Tibial nerve (tissue), 4 donors: ENCODE measurements around the gene TCF7L1. TPM values are rescaled to one million over a fixed set of nuclear protein-coding genes. Genes with fewer than 3 reads are reported as not detected.

ENCODE experiments used
- DNase-seq, 2 donors: peaks; one replicate each; pipeline ENCODE4 v3.0.0-alpha.2; 2019; ENCODE audit warnings: low spot score in 2 of 2
- H3K27ac ChIP-seq, 4 donors: fragments of 200-600 bp; sonication (generic) in 3 of 4; one replicate each; pipeline ENCODE4 v1.5.1; 2017 to 2019; ENCODE audit warnings: mild to moderate bottlenecking in 1 of 4
- H3K27me3 ChIP-seq, 2 donors: fragments of 200-600 bp; sonication (generic) in 1 of 2; one replicate each; pipeline versions ENCODE4 v1.5.1 to v1.6.0; 2017 to 2019
- H3K36me3 ChIP-seq, 3 donors: fragments of 200-600 bp; sonication (generic); one replicate each; pipeline ENCODE4 v1.5.1; 2018 to 2019
- H3K4me1 ChIP-seq, 4 donors: fragments of 200-600 bp; sonication (generic) in 3 of 4; one replicate each; pipeline ENCODE4 v1.5.1; 2017 to 2019
- H3K4me3 ChIP-seq, 4 donors: fragments of 200-600 bp; sonication (generic) in 3 of 4; one replicate each; pipeline ENCODE4 v1.5.1; 2017 to 2019; ENCODE audit warnings: mild to moderate bottlenecking in 1 of 4, moderate library complexity in 1 of 4
- H3K9me3 ChIP-seq, 4 donors: fragments of 200-600 bp; sonication (generic) in 3 of 4; one replicate each; pipeline ENCODE4 v1.5.1; 2017 to 2019
- CTCF ChIP-seq, 5 experiments: fragments of 200-600 bp in 3 of 5; fragments of 450-650 bp in 2 of 5; sonication (generic) in 3 of 5; IDR thresholded peaks; one replicate each; pipeline ENCODE4 v1.5.1; 2016 to 2019; ENCODE audit warnings: antibody characterized with exemption in 5 of 5, mild to moderate bottlenecking in 3 of 5, moderate library complexity in 2 of 5
- EP300 ChIP-seq, 2 donors: sonication (generic); formaldehyde crosslinking; IDR thresholded peaks; one replicate each; pipeline ENCODE4 v1.6.1; 2017; ENCODE audit warnings: antibody characterized with exemption in 2 of 2, mild to moderate bottlenecking in 1 of 2
- POLR2A ChIP-seq, 2 donors: fragments of 450-650 bp; IDR thresholded peaks; one replicate each; pipeline ENCODE4 v1.6.1; 2017; ENCODE audit warnings: antibody characterized with exemption in 2 of 2, mild to moderate bottlenecking in 2 of 2, moderate library complexity in 2 of 2
- WGBS, 2 donors: methylation state at CpG; one replicate each; pipeline ENCODE4 v1.1.5; 2018; 5-methylcytosine and 5-hydroxymethylcytosine counted together
- total RNA-seq, 4 donors: library from RNA; depleted of rRNA; stranded (reverse); fragments of >200 nt; gene quantifications; one replicate each; pipeline ENCODE4 v1.1.0, GENCODE V29; 2016

Gene TCF7L1
- 10 to 100 TPM in 1 of 4 donors, 1 to 10 TPM in 3; 3.7 to 14.1 (median 7.1) TPM for total RNA-seq

DNA sequence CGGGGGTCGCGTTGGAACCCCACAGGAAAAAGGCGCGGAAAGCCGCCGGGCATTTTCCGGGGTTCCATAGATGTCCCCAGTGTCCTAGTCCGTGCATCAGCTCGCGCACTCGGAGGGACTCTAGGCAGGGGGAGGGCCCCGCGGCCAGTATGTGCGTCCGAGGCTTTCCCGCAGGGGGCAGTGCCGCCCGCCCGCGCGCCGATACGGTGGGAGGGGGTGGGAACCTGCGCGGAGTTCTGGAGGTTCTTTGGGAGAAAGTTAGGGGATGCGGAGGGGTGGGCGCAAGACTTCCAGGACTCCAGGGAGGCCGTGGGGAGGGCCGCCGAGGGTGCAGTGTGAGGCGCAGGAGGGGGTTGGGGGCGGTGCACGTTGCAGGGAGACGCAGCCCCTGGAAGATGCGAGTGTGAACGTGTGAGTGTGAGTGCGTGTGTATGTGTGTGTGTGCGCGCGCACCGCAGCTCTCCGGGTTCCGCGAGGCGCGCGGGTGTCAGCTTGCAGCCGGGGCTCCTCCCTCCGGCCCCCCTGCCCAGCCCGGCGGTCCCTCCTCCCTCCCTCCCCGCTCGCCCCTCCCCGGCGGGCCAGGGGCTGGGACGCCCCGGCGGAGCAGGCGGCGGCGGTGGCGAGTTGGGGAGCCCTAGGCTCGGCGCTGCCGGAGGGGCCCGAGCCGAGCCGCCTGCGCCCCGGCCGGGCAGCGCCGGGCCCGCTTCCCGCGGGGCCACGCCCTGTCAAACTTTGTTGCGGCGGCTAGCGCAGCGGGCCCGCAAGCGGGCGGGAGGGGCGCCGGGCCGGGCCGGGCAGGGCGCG, at the start of gene TCF7L1:
Gene TCF7L1, plus strand, starts transcription at position 559 of the 804 bp plus-strand sequence. CDS start 293 bp downstream, outside the sequence.
- Histone ChIP-seq H3K9me3 (no peaks in the 10 kb centered on the region), H3K4me1 (peaks cover 0 to 58% (median 4%) of the 10 kb centered on the region in 4 donors), H3K27me3 (peaks cover 0 to 3% of the 10 kb centered on the region in 2 donors), H3K4me3 (peak within 1 kb of the TSS; percentile 63 to 97 (median 76)), H3K36me3 (no peaks in the 10 kb centered on the region), H3K27ac (peak within 1 kb of the TSS; percentile 74 to 94 (median 84))
- 0 to 1% methylated on average over 46 to 57 of the region's 91 CpGs for WGBS, 2 donors
- TF ChIP-seq CTCF (IDR thresholded peaks at IDR 0.05) (peak; percentile 59 to 93 (median 87)), EP300 (IDR thresholded peaks at IDR 0.05) (peak in 1 of 2 donors; percentile 59), POLR2A (IDR thresholded peaks at IDR 0.05) (peak in 1 of 2 donors; percentile 52)
- peak; percentile 68 to 75 for DNase-seq

DNA sequence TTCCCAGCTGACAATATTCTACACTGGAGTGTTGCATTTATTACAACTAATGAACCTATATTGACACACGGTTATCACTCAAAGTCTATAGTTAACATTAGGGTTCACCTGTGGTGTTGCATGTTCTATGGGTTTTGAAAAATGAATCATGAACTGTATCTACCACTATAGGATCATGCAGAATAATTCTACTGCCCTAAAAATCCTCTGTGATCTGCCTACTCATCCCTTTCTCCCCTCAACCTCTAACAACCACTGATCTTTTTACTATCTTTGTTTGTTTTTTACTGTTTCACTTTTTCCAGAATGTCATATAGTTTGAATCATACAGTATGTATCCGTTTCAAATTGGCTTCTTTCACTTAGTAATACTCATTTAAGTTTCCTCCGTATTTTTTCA, 47.6 kb upstream of the TCF7L1 start:
- Histone ChIP-seq H3K27ac (no peak overlapping the region), H3K36me3 (no peaks in the 10 kb centered on the region), H3K4me1 (no peaks in the 10 kb centered on the region), H3K9me3 (peaks cover 0 to 18% (median 3%) of the 10 kb centered on the region in 4 donors), H3K4me3 (no peak overlapping the region), H3K27me3 (peaks cover 0 to 6% of the 10 kb centered on the region in 2 donors)
- TF ChIP-seq POLR2A (IDR thresholded peaks at IDR 0.05) (no peak), EP300 (IDR thresholded peaks at IDR 0.05) (no peak), CTCF (IDR thresholded peaks at IDR 0.05) (no peak)
- DNase-seq = no peak
- 73 to 80% methylated on average over 3 of the region's 3 CpGs for whole genome bisulfite sequencing, 2 donors

- Histone ChIP-seq H3K27ac (no peak overlapping the region), H3K27me3 (peaks cover 0 to 6% of the 10 kb centered on the region in 2 donors), H3K36me3 (no peaks in the 10 kb centered on the region), H3K4me1 (no peaks in the 10 kb centered on the region), H3K9me3 (peaks cover 0 to 6% (median 2%) of the 10 kb centered on the region in 4 donors), H3K4me3 (no peak overlapping the region)
- no peak for DNase-seq
- TF ChIP-seq CTCF (IDR thresholded peaks at IDR 0.05) (no peak), POLR2A (IDR thresholded peaks at IDR 0.05) (no peak), EP300 (IDR thresholded peaks at IDR 0.05) (no peak)
- WGBS, 2 donors = 78 to 81% methylated on average over 5 of the region's 5 CpGs
These were observed 45.7 kb upstream of the TCF7L1 start for GRCh38 chr2:85087541-85087940.

DNA sequence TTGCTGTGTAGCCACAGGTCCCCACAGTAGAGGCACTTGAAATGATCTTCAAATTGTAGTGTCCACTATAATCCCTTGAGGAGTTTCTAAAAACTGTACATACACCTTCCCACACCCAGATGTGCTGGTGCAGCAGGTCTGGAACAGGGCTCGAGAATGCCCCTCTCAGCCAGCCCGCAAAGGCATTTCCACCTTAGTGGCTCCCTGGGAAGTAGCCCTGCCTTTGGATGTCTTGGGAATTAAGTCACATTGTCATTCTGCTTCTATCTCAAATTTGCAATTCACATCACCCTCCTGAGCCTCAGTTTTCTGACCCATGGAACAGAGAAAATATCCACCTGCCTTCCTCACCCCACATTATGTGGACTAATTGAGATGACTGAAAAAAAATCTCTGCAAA, 44.3 kb upstream of the TCF7L1 start:
- no peak overlapping the region for H3K27ac ChIP-seq

More for the DNA sequence above, 44.3 kb upstream of the TCF7L1 start:
- TF ChIP-seq CTCF (IDR thresholded peaks at IDR 0.05) (no peak), POLR2A (IDR thresholded peaks at IDR 0.05) (no peak), EP300 (IDR thresholded peaks at IDR 0.05) (no peak)
- Histone ChIP-seq H3K4me1 (no peaks in the 10 kb centered on the region), H3K9me3 (no peaks in the 10 kb centered on the region), H3K27me3 (peaks cover 0 to 6% of the 10 kb centered on the region in 2 donors), H3K36me3 (no peaks in the 10 kb centered on the region), H3K4me3 (no peak overlapping the region)
- WGBS, 2 donors = 77 to 88% methylated on average over 2 of the region's 2 CpGs
- no peak for DNase-seq
